Activated CD4-positive, alpha-beta T cell treated with anti-CD3 and anti-CD28 coated beads, Interleukin-2, amount 10 ng/mL, durations not matched to agents 7 days and 5 days (primary cell): ENCODE data around the gene HTATIP2. TPM values are rescaled to one million over a fixed set of nuclear protein-coding genes. Genes with fewer than 3 reads are reported as not detected.
"Not testable (repeated sequence)": the region's sequence is repeated elsewhere in the genome, so short reads cannot be mapped to it uniquely, and the experiment has no call there.

ENCODE experiments used
- CTCF ChIA-PET: fragments of 350-600 bp; sonication (Branson Sonifier 250); formaldehyde crosslinking; loops from one replicate; lab custom pipeline; 2021; ENCODE audit warnings: antibody characterized with exemption; lab: Charles Lee
- POLR2A ChIA-PET: fragments of 350-600 bp; sonication (Branson Sonifier 250); formaldehyde crosslinking; loops from one replicate; lab custom pipeline; 2021; ENCODE audit warnings: antibody characterized with exemption; lab: Charles Lee
- DNase-seq: peaks from one replicate; pipeline ENCODE4 v3.0.0-alpha.2; 2020
- H3K27ac Mint-ChIP-seq: one replicate; pipeline ENCODE4 v1.8.0; 2021; ENCODE audit warnings: mild to moderate bottlenecking, moderate library complexity, mixed read lengths
- H3K27me3 Mint-ChIP-seq: one replicate; pipeline ENCODE4 v1.8.0; 2021; ENCODE audit warnings: mixed read lengths
- H3K36me3 Mint-ChIP-seq: one replicate; pipeline ENCODE4 v1.8.0; 2021; ENCODE audit warnings: low read depth, mixed read lengths
- H3K4me1 Mint-ChIP-seq: one replicate; pipeline ENCODE4 v1.8.0; 2021; ENCODE audit warnings: mixed read lengths
- H3K4me3 Mint-ChIP-seq: one replicate; pipeline ENCODE4 v1.8.0; 2021; ENCODE audit warnings: mild to moderate bottlenecking, moderate library complexity, mixed read lengths
- H3K9me3 Mint-ChIP-seq: one replicate; pipeline ENCODE4 v1.8.0; 2021; ENCODE audit warnings: mixed read lengths
- total RNA-seq, 2 experiments: library from RNA; stranded (reverse); gene quantifications; one replicate each; pipeline ENCODE4 v1.2.3, GENCODE V29; 2021

Gene HTATIP2
- total RNA-seq, 2 experiments from 2014 or later, result 39.4 to 40.7 TPM

GRCh38 chr11:20374741-20375300 lies 11.3 kb downstream of the HTATIP2 start:
- H3K4me1 Mint-ChIP-seq, result peaks cover 10% of the 10 kb centered on the region
- ChIA-PET CTCF (interaction anchor here (0.5 to 1.6 kb wide), 4 partner anchors 10 to 1776 kb away, joined by 3 to 4 read pairs (median 4); partner anchors contain the start of gene HTATIP2), POLR2A (no interaction called here)
- no peaks in the 10 kb centered on the region for H3K27me3 Mint-ChIP-seq
- H3K36me3 Mint-ChIP-seq, result peaks cover 49% of the 10 kb centered on the region
- no peaks in the 10 kb centered on the region for H3K9me3 Mint-ChIP-seq
- H3K27ac Mint-ChIP-seq, result no peak overlapping the region
- no peak overlapping the region for H3K4me3 Mint-ChIP-seq
- DNase-seq, result no peak

DNA sequence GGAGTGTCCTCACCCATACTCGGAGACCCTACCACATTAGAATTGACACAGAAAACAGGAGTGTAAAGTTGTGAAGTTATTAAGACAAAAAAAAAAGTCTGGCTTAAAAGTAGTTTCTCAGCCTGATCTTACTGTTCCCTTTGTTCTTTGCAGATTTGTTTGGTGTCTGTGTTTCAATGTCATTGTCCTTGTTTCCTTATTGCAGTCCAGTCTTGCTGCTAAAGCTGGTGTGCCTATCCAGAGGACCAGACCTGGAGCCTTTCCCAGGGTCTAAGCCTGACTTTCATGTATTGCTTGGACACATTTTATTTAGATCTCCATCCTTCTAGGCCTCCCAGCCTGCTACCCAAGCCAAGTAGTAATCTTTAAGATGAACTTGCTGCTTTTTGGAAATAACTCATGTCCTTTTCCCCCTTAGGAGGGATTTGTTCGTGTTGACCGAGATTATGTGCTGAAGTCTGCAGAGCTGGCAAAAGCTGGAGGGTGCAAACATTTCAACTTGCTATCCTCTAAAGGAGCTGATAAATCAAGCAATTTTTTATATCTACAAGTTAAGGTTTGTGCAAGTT lies 12.7 kb downstream of the HTATIP2 start:
- no peak for DNase-seq
- Mint-ChIP-seq H3K27ac (no peak overlapping the region), H3K27me3 (no peaks in the 10 kb centered on the region), H3K4me3 (no peak overlapping the region), H3K9me3 (no peaks in the 10 kb centered on the region), H3K36me3 (peaks cover 40% of the 10 kb centered on the region), H3K4me1 (peaks cover 8% of the 10 kb centered on the region)
- ChIA-PET POLR2A (no interaction called here), CTCF (interaction anchor here (1.1 kb wide), 1 partner anchor 11 kb away, joined by 3 read pairs; no protein-coding TSS in a partner anchor)

DNA sequence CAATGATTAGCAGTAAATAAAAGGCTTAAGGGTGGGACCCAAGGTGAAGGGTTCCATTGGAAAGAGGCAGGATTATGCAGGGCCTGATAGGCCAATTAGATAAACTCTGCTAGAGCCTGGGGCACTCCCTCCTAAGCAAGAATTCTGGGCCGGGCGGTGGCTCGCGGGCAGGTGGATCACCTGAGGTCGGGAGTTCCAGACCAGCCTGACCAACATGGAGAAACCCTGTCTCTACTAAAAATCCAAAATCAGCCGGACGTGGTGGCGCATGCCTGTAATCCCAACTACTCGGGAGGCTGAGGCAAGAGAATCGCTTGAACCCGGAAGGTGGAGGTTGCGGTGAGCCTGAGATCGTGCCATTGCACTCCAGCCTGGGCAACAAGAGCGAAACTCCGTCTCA lies 22.5 kb downstream of the HTATIP2 start:
- CTCF ChIA-PET, result interaction anchor here (1.0 to 1.1 kb wide), 2 partner anchors 16 to 31 kb away, joined by 3 read pairs; no protein-coding TSS in a partner anchor
- H3K27me3 Mint-ChIP-seq, DNase-seq, H3K9me3 Mint-ChIP-seq, POLR2A ChIA-PET: not testable (repeated sequence)
- H3K4me1 Mint-ChIP-seq, result peaks cover 36% of the 10 kb centered on the region
- H3K27ac Mint-ChIP-seq, result peak overlapping the region; percentile 77
- H3K36me3 Mint-ChIP-seq, result peaks cover 17% of the 10 kb centered on the region
- peak overlapping the region; percentile 82 for H3K4me3 Mint-ChIP-seq

- H3K4me3 Mint-ChIP-seq, result peak within 1 kb of the TSS; percentile 82
- DNase-seq, result peak; percentile 95
- H3K27me3 Mint-ChIP-seq, result no peaks in the 10 kb centered on the region
- peaks cover 40% of the 10 kb centered on the region for H3K4me1 Mint-ChIP-seq
- no peaks in the 10 kb centered on the region for H3K9me3 Mint-ChIP-seq
- H3K27ac Mint-ChIP-seq, result peak within 1 kb of the TSS; percentile 100
- peaks cover 14% of the 10 kb centered on the region for H3K36me3 Mint-ChIP-seq
- ChIA-PET POLR2A (no interaction called here), CTCF (interaction anchor here (0.6 to 1.2 kb wide), 7 partner anchors 10 to 1801 kb away, joined by 3 to 4 read pairs (median 3); no protein-coding TSS in a partner anchor)
Measured at GRCh38 chr11:20387261-20388095, 24.0 kb downstream of the HTATIP2 start, which contains the start of gene PRMT3. Gene PRMT3 (plus strand): TSS chr11:20387716. CDS start chr11:20387747, 31 bp downstream.

DNA sequence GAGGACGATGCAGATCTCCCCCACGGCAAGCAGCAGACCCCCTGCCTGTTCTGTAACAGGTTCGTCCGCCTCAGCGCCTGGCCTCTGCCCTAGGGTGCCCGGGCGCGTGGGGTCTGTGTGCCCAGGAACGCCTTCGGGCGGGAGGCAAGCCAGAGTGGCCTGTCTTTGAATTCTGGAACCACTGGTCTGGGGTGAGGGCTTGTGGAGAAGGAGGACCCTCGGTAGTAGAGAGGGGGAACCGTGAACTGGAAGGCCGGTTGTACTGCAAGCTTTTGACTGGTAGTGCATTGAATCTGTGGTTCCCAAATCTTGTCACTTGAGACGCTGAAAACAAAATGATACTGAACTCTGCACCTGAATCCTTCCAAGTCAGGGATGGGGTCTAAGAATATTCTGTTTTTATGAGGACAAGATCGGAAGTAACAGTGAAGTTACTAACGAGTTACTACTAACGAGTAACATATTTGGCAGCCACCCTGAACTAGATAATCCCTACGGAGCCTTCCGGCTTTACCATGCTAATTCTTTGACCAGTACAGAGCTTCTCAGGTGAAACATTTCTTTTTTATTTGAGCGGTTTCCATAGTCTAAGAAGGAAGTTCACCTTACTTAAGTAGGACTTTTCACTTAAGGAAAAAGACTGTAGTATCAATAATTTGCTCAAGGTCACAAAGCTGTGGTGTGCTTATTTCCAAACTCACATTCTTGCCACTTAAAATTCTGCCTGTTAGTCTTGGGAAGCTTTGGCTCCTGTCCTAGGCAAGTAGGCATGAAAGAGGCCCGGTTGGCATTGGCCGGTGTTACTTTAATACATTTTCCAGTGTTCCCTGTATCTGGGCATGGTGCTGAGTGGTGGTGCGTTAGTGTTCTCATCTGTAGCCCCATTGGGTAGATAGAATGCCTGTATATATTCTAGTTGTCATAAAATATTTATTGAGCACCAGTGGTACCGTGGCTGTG lies 24.9 kb downstream of the HTATIP2 start:
- H3K36me3 Mint-ChIP-seq, result peaks cover 11% of the 10 kb centered on the region
- ChIA-PET CTCF (interaction anchor here (0.8 to 1.1 kb wide), 2 partner anchors 9 to 10 kb away, joined by 3 to 6 read pairs; no protein-coding TSS in a partner anchor), POLR2A (no interaction called here)
- DNase-seq, result no peak
- H3K4me1 Mint-ChIP-seq, result peaks cover 44% of the 10 kb centered on the region
- H3K27ac Mint-ChIP-seq, result peak overlapping the region; percentile 100
- peak overlapping the region; percentile 82 for H3K4me3 Mint-ChIP-seq
- no peaks in the 10 kb centered on the region for H3K9me3 Mint-ChIP-seq
- no peaks in the 10 kb centered on the region for H3K27me3 Mint-ChIP-seq

DNA sequence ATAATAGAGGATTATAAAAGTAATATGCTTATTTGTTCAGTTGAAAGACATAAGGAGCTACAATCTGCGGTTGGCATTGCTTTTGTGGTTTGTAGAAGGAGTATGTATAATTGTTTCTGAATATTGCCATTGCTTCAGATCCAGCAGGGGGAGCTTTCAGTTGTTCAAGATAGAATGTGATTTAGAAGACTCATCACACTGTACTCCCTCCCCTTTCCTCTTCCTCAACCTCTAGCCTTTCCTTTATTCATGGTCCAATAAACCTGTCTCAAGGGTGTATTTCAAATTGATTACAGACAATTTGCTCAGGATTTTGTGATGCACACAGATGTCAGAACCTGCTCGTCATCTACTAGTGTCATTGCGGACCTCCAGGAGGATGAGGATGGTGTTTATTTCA lies 33.8 kb downstream of the HTATIP2 start:
- peaks cover 32% of the 10 kb centered on the region for H3K36me3 Mint-ChIP-seq
- CTCF ChIA-PET, result interaction anchor here (0.6 to 1.8 kb wide), 8 partner anchors 9 to 212 kb away, joined by 3 to 8 read pairs (median 4); no protein-coding TSS in a partner anchor
- H3K27me3 Mint-ChIP-seq, result no peaks in the 10 kb centered on the region
- H3K4me1 Mint-ChIP-seq, result peaks cover 18% of the 10 kb centered on the region
- no peak overlapping the region for H3K4me3 Mint-ChIP-seq
- H3K27ac Mint-ChIP-seq, result no peak overlapping the region
- peak; percentile 60 for DNase-seq
- H3K9me3 Mint-ChIP-seq, result no peaks in the 10 kb centered on the region
- POLR2A ChIA-PET, result no interaction called here

DNA sequence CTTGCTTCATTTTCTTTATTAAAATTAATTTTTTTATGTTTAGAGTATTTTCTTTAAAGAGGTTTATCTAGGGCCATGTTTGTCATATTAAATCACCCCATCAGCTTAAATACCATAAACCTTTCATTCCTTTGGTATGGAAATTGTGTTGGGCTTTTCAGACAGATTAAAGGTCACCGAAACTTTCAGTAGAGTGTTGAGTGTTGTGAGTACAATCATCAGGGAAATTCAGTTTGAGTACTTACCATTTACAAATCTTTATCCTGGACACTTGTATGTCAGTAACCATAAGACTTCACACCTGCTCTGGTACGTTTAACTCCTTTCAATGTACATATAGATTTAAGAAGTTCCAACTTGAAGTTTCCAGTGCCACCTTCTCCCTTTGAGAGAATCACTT lies 36.0 kb downstream of the HTATIP2 start:
- no peak for DNase-seq
- Mint-ChIP-seq H3K4me3 (no peak overlapping the region), H3K27ac (no peak overlapping the region), H3K36me3 (peaks cover 38% of the 10 kb centered on the region), H3K27me3 (no peaks in the 10 kb centered on the region), H3K4me1 (peaks cover 11% of the 10 kb centered on the region), H3K9me3 (no peaks in the 10 kb centered on the region)
- ChIA-PET CTCF (no interaction called here), POLR2A (no interaction called here)

DNA sequence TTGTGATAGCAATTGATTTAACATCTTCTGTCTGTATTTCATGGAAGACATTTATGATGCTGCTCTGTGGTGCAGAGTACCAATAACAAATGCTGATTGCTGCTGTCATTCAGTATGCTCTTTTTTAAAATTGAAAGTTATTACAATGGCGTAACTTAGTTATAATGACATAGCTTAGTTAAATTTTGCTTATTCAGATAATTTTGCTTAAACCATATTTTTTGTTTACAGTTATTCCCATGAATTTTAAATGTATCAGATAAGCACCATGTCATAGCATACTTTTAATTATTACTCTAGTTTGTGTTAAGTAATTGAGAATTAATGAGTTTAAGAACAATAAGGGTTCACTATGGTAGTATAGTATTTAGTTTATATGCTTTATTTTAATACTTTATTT lies 39.5 kb downstream of the HTATIP2 start:
- CTCF ChIA-PET, result interaction anchor here (0.6 kb wide), 1 partner anchor 75 kb away, joined by 3 read pairs; no protein-coding TSS in a partner anchor
- POLR2A ChIA-PET, result no interaction called here

DNA sequence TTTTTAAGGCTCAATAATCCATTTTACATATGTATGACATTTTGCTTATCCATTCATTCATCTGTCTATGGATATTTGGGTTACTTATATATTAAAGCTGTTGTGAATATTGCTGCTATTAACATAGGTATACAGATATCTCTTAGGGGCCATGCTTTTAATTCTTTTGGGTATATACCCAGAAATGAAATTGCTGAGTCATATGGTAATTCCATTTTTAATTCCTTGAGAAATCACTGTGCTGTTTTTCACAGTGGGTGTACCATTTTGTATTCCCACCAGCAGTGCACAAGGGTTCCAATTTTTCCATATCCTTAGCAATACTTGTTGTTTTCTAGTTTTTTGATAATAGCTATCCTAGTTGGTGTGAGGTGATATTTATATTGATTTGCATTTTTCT lies 43.0 kb downstream of the HTATIP2 start:
- ChIA-PET POLR2A (no interaction called here), CTCF (no interaction called here)
- H3K27me3 Mint-ChIP-seq, result no peaks in the 10 kb centered on the region
- no peak overlapping the region for H3K4me3 Mint-ChIP-seq
- peaks cover 30% of the 10 kb centered on the region for H3K36me3 Mint-ChIP-seq
- H3K9me3 Mint-ChIP-seq, result no peaks in the 10 kb centered on the region
- no peak for DNase-seq
- no peak overlapping the region for H3K27ac Mint-ChIP-seq
- peaks cover 4% of the 10 kb centered on the region for H3K4me1 Mint-ChIP-seq

More for the DNA sequence above, 39.5 kb downstream of the HTATIP2 start:
- H3K9me3 Mint-ChIP-seq, result no peaks in the 10 kb centered on the region
- H3K36me3 Mint-ChIP-seq, result peaks cover 32% of the 10 kb centered on the region
- H3K4me3 Mint-ChIP-seq, result no peak overlapping the region
- no peak overlapping the region for H3K27ac Mint-ChIP-seq
- no peak for DNase-seq
- no peaks in the 10 kb centered on the region for H3K27me3 Mint-ChIP-seq
- H3K4me1 Mint-ChIP-seq, result no peaks in the 10 kb centered on the region

DNA sequence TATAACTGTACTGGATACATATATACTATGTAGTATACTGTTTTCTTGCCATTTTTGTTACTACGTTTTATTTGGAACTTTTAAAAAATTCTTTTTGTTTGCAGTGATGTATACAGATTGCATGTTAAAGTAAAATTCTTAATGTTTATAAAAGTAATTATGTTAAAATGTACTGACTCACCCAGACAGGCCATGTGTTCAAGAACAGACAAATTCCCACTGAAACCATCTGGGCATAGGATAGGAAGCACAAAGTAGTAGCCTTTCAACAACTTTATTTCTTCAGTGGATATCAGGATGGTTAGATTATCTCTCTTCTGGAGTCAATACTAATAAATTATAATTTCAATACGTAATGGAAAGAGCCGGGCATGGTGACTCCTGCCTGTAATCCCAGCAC lies 43.8 kb downstream of the HTATIP2 start:
- H3K36me3 Mint-ChIP-seq, result peaks cover 34% of the 10 kb centered on the region
- CTCF ChIA-PET, result interaction anchor here (1.0 kb wide), 1 partner anchor 10 kb away, joined by 3 read pairs; no protein-coding TSS in a partner anchor
- no peaks in the 10 kb centered on the region for H3K9me3 Mint-ChIP-seq
- no peak for DNase-seq
- POLR2A ChIA-PET, result no interaction called here
- no peaks in the 10 kb centered on the region for H3K27me3 Mint-ChIP-seq
- H3K27ac Mint-ChIP-seq, result no peak overlapping the region
- H3K4me1 Mint-ChIP-seq, result peaks cover 4% of the 10 kb centered on the region
- no peak overlapping the region for H3K4me3 Mint-ChIP-seq

- H3K4me1 Mint-ChIP-seq, result peaks cover 4% of the 10 kb centered on the region
- no peaks in the 10 kb centered on the region for H3K27me3 Mint-ChIP-seq
- no peak overlapping the region for H3K4me3 Mint-ChIP-seq
- ChIA-PET POLR2A (no interaction called here), CTCF (no interaction called here)
- H3K36me3 Mint-ChIP-seq, result peaks cover 36% of the 10 kb centered on the region
- H3K27ac Mint-ChIP-seq, result no peak overlapping the region
- no peaks in the 10 kb centered on the region for H3K9me3 Mint-ChIP-seq
- DNase-seq, result no peak
Measured at GRCh38 chr11:20415432-20415831, 51.9 kb downstream of the HTATIP2 start.

GRCh38 chr11:20417771-20418170 lies 54.3 kb downstream of the HTATIP2 start:
- POLR2A ChIA-PET, result no interaction called here
- Mint-ChIP-seq H3K27ac (no peak overlapping the region), H3K36me3 (peaks cover 45% of the 10 kb centered on the region)

More at GRCh38 chr11:20417771-20418170, 54.3 kb downstream of the HTATIP2 start:
- H3K4me3 Mint-ChIP-seq, result no peak overlapping the region
- peaks cover 2% of the 10 kb centered on the region for H3K4me1 Mint-ChIP-seq
- no peaks in the 10 kb centered on the region for H3K27me3 Mint-ChIP-seq
- no peaks in the 10 kb centered on the region for H3K9me3 Mint-ChIP-seq
- CTCF ChIA-PET, result interaction anchor here (0.6 kb wide), 1 partner anchor 31 kb away, joined by 3 read pairs; no protein-coding TSS in a partner anchor
- no peak for DNase-seq
